B cell (primary cell): ENCODE results near the gene PITRM1.

Source experiments
- CTCF ChIP-seq: fragments of 200-600 bp; IDR thresholded peaks from one replicate; pipeline ENCODE4 v1.8.0; 2022; ENCODE audit warnings: antibody characterized with exemption, mild to moderate bottlenecking
- EZH2 ChIP-seq: IDR thresholded peaks from 2 replicates; pipeline ENCODE4 v1.6.1; 2012; ENCODE audit warnings: borderline replicate concordance, low read depth, mild to moderate bottlenecking, moderate library complexity, low read length; ENCODE audit not compliant: insufficient read depth, poor library complexity, severe bottlenecking

- no peak for TF ChIP-seq CTCF
- no peak for TF ChIP-seq EZH2
Observed at GRCh38 chr10:3147117-3147820, 25.3 kb downstream of the PITRM1 start.
